Measurements from ENCODE around the gene ARHGAP19.
A peak's percentile ranks its signal among the peaks of the same experiment; 100 is the strongest.
"Not testable (repeated sequence)": the region's sequence is repeated elsewhere in the genome, so short reads cannot be mapped to it uniquely, and the experiment has no call there.

Gene ARHGAP19

DNA sequence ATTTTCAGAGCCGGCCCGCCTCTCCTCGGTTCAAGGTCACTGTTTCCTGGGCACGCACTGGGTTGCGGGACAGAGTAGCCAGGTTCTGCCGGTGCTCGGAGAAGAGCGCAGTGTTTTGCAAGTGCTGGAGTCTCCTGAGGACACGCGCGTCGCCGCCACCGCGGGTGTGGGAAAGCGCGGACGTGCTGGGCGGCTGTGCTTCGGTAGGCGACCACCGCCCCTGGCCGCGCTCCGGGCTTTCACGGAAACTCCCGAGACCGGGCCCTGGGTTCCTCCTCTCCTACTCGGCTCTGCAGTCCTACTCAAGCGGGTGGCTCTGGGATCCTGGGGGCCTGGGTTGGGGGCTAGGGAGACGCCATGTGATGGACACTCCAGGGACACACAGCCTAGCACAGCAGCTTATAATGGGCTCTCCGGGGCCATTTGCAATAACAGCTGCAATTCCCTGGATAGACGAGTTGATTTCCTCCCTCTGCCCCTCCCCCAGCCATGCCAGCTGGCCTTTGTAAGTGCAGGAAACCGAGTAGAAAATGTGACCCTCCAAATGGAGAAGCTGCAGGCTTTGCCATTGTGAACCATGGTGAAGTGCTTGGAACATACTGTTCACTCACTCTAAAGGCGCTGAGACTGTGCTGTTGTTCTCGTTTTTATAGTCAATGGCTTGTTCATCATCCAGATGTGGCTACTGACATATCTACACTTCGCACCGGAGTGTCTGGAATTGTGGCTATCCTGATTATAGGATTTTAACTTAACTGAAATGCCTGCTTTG, 28.8 kb upstream of the ARHGAP19 start:
- no peak for DNase-seq

DNA sequence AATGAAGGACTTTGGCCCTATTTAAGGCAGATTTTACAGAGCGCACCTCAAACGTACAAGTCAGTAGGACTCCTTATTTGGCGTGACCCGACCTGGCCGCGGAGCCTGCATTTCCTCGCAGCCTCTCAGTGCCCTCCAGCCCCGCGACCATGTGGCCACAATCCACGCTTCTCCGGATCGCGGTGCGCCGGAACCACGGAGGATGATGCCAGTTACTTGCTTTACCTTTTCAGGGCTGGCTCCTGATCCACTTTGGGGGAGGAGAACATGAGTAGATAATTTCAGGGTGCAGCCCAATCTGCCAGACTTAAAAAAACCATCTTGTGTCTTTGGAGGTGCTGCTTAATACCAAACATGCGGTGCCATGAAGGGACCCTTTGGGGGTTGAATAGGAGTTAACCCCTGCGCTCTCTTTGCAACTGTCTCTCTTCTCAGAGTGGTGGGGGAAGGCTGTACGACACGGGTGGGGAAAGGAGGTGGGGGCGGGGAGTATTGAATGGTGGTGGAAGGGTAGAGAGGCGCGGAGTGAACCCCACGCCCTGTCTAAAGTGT, 28.1 kb upstream of the ARHGAP19 start:
- no peak for DNase-seq

DNA sequence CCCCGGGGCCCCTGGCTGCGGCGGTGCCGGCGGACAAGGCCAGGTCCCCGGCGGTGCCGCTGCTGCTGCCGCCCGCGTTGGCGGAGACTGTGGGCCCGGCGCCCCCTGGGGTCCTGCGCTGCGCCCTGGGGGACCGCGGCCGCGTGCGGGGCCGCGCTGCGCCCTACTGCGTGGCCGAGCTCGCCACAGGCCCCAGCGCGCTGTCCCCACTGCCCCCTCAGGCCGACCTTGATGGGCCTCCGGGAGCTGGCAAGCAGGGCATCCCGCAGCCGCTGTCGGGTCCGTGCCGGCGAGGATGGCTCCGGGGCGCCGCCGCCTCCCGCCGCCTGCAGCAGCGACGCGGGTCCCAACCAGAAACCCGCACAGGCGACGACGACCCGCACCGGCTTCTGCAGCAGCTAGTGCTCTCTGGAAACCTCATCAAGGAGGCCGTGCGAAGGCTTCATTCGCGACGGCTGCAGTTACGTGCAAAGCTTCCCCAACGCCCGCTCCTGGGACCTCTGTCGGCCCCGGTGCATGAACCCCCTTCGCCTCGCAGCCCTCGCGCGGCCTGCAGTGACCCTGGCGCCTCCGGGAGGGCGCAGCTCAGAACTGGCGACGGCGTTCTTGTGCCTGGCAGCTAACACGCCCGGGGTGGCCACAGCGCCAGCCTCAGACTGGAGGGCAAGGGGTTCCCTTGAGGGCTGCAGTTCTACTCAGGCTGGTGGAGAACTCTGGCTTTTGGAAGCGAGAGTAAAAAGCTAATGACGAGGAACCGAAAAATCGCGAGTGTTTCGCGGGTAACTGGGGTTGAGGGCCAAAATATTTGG, 27.4 kb upstream of the ARHGAP19 start:
- no peak for DNase-seq

DNA sequence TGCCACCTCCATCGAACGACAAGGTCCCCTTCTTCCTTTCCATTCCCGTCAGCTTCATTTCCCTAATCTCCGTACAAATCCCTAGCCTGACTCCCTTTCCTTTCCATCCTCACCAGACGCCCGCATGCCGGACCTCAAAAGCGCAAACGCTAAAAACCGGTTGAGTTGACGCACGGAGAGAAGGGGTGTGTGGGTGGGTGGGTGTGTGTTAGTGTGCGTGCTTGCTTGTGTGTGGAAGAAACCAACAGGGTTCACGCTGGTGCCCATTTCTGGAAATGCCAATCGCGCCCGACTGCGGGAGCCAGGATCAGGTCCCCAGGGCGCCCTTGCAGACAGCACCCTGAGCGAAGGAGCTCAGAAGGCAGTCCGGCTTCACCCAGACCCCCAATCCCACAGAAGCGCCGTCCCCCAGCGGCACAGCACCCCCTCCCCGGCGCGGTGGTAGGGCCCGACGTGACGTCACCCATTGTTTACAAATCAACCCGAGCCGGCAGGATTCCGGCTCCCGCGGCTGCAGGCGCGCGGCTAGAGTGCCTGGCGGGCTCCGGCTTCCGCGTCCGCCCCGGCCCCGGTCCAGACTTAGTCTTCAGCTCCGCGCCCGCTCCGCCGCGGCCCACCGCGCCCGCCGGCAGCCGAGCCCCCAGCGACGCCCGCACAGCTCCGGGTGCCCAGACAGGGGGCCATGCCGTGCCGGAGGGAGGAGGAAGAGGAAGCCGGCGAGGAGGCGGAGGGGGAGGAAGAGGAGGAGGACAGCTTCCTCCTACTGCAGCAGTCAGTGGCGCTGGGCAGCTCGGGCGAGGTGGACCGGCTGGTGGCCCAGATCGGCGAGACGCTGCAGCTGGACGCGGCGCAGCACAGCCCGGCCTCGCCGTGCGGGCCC, 26.6 kb upstream of the ARHGAP19 start, which contains the start of gene FRAT1:
Gene FRAT1 (plus strand): TSS at position 500 of the 880 bp plus-strand sequence. CDS start 183 bp downstream, at position 683.
- DNase-seq = peak; percentile 27

DNA sequence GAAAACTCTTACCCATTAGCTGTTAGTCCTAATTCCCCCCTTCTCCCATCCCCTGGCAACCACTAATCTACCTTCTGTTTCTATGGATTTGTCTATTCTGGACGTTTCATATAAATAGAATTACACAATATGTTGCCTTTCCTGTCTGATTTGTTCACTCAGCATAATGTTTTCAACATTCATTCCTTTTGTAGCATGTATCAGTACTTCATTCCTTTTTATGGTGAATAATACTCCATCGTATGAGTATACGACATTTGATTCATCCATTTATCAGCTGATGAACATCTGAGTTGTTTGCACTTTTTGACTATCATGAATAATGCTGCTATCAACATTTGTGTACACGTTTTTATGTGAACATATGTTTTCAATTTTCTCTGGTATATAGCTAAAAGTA, 22.2 kb upstream of the ARHGAP19 start:
- no peak for DNase-seq

DNA sequence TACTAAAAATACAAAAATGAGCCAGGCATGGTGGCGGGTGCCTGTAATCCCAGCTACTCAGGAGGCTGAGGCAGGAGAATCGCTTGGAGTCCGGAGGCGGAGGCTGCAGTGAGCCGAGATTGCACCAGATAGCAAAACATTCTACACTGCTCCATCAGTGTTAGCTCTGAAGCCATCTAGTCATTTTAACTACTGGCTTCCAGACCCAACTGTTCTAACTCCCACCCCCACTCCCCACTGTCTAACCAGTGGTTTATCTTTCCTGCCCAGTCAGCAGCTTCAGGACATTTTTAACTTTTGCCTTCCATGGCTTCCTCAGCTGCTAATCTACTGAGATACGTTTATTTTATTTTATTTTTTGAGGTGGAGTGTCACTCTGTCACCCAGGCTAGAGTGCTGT, 20.5 kb upstream of the ARHGAP19 start:
- no peak for DNase-seq

DNA sequence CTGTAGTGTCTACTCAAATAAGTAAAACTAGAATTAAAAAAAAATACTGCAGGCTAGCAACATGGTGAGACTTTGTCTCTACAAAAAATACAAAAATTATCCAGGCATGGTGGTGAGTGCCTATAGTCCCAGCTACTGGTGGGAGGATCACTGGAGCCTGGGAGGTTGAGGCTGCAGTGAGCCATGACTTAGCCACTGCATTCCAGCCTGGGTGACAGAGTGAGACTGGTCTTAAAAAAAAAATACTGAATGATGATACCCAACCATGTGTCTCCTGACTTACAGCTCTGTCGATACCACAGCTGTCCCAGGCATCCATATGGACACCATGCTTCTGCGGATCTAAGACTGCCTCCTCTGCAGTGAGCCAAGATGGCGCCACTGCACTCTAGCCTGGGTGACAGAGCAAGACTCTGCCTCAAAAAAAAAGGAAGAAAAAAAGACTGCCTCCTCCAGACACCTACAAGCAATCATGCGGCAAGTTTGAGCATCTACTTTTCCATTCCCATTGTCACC, 18.7 kb upstream of the ARHGAP19 start:
- no peak for DNase-seq

DNA sequence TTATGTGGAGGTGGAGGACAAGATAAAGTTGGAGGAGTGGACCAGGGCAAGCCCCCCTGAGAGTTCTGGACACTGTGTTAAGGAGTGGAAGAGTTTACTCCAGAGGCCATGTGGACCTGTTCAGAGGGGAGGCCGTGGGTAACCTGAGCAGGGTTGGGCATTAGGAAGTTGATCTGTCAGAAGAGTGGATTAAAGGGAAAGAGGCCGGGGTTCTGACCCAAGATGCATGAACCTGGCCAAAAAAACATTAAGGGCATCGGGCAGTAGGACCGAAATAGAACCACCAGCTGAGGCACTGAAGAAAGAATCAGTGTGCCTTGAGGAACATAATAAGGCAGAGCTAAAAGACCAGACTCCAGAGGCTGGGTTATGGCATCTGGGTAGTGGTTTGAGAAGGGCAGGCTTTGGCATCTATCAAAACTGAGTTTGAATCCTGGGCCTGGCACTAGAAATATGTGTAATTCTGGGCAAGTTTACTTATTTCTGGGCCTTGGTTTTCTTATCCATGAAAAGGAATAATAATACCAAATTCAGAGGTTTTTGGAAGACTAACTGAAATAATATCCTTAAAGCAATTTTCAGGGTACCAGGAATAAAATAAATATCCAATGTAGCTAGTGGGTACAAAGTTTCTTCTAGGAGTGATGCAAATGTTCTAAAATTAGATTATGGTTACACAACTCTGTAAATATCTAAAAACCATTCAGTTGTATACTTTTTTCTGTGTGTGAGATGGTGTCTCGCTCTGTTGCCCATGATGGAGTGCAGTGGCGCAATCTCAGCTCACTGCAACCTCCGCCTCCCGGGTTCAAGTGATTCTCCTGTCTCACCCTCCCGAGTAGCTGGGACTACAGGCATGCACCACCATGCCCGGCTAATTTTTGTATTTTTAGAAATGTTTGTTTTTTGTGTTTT, 15.7 kb upstream of the ARHGAP19 start:
- no peak for DNase-seq

DNA sequence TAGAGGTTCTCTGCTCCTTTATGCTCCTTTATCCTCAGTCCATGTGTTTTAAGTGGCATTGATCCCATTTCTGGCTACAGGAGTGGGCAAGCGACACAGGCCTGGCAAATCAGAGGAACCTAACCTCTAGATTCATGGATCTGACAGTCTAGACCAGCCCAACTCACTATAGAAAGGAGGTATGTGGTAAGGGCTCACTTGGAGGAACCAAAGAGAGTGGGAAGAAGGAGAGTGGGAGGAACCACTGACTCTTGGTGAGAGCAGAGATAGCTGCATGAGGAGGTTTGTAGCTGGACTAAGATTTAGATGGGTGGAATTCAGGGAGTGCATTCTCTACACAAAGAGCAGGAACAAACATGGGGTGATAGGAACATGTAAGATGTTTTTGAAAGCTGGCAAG, 15.0 kb upstream of the ARHGAP19 start:
- no peak for DNase-seq

DNA sequence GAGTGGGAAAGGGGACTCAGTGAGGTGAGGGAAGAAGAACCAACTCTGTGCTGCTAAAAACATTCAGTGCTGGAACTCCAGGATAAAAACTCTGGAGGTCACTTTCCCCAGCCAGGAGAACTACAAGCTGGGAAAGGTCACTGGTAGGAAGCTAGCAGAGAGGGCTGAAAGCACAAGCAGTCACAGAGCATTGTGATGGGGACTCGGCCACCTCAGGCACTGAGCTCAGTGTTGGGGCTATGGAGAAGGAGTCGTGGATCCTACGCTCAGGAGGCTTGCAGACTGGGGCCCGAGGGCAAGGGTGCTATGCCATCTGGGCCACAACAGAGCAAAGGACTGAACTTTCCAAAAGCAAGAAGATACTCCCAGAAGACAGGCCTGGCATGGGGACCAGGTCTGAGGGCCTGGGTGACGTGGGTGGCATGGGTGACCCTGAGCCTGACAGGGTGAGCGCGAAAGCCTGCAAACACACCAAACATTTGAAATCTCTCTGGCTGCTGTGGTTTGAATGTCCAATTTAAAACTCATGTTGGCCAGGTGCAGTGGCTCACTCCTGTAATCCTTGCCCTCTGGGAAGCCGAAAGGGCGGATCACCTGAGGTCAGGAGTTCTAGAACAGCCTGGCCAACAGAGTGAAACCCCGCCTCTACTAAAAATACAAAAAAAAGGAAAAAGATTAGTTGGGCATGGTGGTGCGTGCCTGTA, 9.8 kb upstream of the ARHGAP19 start:
- no peak for DNase-seq

DNA sequence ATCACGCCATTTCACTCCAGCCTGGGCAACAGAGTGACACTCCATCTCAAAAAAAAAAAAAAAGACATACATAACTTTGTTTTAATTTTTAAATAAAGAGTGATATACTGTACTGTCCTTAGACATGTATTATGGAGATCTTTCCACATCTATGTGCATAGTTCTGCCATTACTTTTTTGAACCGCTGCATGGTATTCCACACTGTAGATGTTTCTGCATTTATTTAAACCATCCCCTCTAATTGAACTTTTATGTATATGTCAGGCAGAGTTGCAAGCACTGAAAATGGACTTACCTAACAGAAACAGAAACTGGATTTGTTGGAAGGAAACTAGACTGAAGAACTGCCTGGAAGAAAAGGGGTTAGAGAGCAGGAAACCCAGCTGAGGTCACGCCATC, 8.5 kb upstream of the ARHGAP19 start:
- DNase-seq = no peak

DNA sequence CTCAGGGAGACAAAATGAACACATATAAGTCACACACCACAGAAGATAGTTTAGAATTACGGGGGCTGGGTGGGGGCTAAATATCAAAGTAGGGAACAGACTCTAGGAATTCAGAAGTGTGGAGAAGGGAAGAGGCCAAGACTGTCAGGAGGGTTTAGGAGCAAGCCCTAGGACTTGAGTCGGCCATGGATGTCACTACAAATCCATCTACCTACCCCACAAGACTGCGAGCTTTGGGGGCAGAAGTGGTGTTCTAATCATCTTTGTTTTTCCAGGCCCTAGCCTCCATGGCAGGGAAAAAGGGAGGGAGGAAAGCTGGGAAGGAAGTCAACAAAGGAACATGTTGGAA, 5.8 kb upstream of the ARHGAP19 start:
- DNase-seq = no peak

DNA sequence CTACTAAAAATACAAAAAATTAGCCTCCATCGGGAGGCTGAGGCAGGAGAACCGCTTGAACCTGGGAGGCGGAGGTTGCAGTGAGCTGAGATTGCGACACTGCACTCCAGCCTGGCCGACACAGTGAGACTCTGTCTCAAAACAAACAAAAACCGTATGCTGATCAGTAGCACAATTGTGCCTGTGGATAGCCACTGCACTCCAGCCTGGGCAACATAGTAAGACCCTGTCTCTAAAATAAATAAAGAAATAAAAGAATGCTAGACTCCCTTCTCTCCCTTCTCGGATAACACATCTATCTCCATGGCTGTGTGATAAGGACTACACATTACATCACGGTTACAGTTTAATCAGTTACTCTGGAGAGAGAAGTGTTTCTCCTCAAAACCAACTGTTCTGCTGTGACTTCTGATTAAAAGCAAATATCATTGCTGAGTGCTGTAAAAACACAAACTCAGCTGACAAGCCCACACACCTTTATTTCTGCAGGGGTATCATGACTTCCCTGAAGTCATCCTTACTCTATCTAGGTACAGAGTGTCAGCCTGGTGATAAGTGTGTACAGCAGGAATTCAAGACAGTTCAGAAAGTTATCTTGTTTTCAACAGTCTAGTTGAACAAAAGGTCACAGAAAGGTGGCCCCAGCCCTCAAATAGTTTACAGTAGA, 5.3 kb upstream of the ARHGAP19 start:
- no peak for DNase-seq

DNA sequence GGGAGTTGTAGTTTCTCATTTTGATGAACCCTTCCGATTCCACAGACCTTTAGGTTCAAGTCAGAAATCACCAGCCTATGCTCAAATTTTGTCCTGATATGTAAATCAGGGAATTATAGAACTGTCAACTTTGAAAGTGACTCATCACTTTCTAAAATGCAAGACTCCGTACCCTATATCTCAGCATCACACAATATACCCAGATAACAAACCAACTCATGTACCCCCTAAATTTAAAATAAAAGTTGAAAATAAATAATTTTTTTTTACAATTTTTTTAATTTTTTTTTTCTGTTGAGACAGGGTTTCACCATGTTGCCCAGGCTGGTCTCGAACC, 393 bp upstream of the ARHGAP19 start:
- no peak for DNase-seq

DNA sequence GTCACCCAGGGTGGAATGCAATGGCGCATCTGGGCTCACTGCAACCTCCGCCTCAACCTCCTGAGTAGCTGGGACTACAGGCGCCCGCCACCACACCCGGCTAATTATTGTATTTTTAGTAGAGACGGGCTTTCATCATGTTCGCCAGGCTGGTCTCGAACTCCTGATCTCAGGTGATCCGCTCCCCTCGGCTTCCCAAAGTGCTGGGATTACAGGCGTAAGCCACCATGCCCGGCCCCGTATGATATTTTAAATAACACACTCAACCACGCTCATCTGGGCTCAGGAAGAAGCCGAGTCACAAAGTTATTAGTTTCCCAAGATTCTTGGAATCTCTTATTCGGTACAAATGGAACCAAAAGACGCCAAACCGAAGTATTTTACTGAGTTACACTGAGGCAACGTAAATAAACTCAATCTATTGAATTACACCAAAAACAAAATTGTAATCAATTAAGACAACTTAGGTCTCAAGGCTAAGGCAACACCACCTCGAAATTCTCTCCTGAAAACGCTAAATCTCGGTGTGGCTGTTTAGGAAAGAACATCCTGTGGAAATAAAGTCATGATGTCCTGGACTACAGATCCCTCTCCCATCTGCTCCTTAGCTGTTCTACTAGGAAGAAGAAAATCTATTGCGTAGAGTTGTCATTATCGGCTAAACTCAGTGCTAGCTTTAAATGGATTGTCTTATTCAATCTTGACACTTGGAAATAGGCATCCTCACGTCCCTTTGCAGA, 910 bp downstream of the ARHGAP19 start:
- DNase-seq = no peak

DNA sequence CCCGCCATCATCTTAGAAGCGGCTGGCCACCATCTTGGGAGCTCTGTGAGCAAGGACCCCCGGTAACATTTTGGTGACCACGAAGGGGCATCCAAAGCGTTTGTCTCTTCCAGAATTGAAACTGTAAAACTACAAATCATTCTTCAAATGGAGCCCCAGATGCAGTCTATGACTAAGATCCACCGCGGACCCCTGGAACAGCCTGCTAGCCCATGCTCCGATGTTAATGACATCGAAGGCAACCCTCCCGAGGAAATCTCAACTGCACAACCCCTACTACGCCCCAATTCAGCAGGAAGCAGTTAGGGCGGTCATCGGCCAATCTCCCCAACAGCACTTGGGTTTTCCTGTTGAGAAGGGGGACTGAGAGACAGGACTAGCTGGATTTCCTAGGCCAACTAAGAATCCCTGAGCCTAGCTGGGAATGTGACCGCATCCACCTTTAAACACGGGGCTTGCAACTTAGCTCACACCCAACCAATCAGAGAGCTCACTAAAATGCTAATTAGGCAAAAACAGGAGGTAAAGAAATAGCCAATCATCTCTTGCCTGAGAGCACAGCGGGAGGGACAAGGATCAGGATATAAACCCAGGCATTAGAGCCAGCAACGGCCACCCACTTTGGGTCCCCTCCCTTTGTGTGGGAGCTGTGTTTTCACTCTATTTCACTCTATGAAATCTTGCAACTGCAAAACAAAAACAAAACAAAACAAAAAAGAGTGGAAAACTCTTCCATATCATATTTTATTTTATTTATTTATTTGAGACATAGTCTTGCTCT, 1.7 kb downstream of the ARHGAP19 start:
- not testable (repeated sequence) for DNase-seq

DNA sequence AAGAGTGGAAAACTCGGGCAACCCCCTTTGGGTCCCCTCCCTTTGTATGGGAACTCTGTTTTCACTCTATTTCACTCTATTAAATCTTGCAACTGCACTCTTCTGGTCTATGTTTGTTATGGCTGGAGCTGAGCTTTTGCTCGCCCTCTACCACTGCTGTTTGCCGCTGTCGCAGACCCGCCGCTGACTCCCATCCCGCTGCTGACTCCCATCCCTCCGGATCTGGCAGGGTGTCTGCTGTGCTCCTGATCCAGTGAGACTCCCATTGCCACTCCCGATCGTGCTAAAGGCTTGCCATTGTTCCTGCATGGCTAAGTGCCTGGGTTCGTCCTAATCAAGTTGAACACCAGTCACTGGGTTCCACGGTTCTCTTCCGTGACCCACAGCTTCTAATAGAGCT, 2.4 kb downstream of the ARHGAP19 start:
- not testable (repeated sequence) for DNase-seq

DNA sequence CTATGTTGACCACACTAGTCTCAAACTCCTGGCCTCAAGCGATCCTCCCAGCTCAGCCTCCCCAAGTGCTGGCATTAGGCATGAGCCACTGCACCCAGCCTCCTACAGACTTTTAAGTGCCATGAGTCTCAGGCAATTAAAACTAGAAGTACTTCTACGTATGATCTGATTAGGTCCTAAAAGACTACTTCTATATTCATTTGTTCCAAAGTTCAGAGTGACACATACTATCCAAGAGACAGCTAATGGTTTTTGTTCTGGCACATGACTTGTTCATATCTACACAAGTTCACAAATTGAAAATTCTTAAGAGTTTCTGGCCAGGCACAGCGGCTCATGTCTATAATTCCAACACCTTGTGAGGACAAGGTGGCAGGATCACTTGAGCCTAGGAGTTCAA, 11.7 kb downstream of the ARHGAP19 start:
- no peak for DNase-seq
